ENCODE measurements around the gene PITPNM3.
A peak's percentile ranks its signal among the peaks of the same experiment; 100 is the strongest.
"Not testable (repeated sequence)": the region's sequence is repeated elsewhere in the genome, so short reads cannot be mapped to it uniquely, and the experiment has no call there.

The PITPNM3 gene

GRCh38 chr17:6574687-6575595 is 18.6 kb upstream of the PITPNM3 start:
- peak; percentile 49 for DNase-seq

DNA sequence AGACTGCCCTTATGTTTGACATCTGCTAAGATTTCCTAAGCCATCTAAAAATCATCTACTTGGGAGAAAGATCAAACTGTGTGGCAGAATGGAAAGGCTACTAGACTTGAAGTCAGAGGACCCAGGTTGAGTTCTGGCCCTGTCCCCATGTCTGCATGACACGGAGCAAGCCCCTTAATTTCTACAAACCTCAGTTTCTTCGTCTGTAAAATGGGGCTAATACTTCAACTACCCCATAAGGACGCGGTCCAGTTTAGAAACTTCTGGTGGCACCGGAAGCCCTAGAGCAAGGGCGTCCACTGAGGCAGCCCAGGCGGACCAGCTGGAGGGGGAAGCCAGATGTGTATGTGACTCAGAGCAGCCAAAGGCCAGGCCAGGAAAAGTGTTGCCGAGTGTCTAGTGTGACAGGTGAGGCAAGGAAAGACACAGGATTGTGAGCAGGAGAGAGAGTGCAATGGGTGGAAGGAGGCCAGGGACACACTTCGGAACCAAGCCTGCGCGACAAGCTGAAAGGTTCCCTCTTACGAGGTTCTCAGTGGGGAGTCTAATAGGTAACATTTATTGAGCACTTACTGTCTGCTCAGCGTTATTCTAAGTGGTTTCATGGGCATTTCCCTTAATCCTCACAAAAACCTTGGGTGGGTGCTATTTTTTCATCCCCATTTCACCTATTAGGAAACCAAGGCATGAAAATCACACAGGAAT is 17.8 kb upstream of the PITPNM3 start:
- no peak for DNase-seq

DNA sequence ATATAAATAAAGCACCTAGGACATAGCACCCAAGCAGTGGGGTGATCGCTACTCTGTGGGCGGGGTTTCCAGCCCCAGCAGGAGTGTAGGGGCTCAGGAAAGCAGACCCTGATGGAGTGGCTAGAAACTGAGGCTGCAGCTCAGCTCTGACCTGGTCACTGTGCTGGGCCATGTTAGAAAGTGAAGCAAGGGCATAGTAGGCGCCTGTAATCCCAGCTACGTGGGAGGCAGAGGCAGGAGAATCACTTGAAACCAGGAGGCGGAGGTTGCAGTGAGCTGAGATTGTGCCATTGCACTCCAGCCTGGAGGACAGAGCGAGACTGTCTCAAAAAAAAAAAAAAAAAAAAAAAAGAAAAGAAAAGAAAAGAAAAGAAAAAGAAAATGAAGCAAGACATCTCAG is 17.1 kb upstream of the PITPNM3 start:
- DNase-seq, result not testable (repeated sequence)

DNA sequence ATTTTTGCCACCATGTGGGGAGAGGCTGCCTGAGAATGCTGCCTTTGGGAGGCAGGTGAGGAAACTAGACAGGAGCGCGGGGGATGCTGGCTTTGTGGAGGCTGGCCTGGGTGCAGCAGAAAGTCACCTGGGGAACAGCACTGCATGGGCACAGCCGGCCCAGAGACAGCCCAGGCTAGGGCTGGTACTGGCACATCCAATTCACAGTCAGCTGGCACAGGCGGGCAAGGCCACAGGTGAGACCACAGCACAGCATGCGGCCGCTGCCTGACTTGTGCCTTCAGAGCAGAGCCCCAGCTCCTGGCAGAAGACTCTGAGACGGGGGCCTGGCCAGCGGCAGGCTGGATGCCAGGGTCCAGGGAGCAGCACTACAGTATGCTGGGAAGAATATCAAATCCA is 16.6 kb upstream of the PITPNM3 start:
- DNase-seq, result no peak

DNA sequence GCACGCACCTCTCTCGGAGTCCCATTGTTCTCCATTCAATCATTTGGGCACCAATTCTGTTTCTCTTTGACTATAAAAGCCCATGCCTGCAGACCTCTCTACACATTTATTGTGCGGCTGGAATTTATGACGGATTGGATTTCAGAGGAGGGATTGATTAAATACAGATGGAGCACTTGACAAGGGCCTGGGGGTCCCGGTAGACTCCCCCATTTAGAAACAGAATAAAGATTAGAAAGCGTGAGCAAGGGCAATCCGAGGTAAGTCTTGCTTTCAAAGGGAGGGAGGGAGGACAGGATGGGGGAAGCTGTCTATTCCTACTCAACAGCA is 15.1 kb upstream of the PITPNM3 start:
- DNase-seq, result no peak

DNA sequence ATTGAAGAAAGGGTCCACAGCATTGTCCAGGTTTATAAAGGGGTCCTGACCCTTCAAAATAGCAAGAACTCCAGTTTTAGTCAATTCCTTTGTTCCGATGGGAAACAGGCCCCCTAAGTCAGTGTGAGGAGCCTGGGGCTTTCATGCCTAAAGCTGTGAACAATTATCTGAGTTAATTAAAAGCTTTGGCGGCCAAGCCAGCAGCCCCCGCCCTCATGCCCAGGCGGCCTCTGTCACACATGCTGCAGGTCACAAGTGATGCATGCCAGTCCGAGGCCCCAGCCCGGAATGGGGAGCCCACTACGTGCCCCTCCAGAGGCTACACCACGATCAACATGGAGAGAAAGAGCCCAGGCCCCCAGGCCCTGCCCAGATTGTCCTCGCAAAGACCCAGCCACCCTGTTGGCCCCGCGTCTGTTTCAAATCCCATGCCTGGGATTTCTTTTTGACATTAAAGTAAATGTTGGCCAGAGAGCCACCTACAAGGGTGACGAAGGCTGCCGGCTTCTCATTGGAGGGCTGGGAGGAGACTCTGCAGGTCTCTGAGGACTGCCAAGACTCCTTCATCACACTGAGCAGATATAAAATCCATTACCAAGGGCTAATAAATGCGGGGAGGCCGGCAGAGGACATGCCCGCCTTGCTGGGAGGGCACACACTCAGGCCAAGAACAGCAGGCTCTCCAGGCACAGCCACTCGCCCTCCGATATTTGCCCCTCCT is 14.5 kb upstream of the PITPNM3 start:
- no peak for DNase-seq

DNA sequence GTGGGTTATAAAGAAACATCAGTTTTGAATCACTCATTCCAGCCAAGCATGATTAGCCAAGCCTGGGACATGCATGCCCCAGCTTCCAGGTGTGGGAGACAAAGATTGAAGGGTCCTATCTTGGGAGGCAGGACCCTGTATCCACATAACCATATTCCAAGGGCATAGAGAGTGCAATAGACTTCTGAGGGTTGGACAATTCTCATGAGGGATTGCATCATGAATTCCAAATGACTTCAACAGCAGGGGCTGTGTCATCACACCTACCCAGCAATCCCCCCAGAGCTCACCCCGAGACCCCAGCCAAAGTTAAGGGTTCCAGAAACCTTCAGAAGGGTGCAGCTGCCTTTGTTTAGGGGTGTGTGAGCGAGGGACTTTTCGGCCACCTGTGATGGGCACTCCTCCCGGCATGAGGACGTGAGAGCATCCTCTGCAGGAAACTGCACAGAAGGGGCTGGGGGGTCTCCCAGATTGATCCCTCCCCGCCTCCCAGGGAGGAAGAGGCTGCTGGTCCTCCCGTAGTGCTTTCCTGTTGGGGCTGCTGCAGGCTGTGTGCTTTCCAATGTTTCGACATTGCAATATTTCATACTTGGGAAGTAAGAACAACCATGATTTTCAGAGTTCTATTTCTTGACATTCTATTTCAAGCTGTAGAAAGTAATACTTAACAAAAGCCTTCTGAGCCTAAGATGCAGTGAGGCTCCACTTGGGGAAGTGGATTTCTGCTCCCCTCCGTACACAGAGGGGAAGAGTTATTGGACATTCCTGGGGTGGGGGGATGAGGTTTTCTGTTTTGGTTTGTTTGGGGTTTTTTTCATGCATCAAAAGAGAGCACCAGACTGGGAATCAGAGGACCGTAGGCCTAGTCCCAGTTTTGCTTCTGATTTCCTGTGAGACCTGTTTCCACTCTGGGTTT is 13.3 kb upstream of the PITPNM3 start:
- DNase-seq, result no peak

DNA sequence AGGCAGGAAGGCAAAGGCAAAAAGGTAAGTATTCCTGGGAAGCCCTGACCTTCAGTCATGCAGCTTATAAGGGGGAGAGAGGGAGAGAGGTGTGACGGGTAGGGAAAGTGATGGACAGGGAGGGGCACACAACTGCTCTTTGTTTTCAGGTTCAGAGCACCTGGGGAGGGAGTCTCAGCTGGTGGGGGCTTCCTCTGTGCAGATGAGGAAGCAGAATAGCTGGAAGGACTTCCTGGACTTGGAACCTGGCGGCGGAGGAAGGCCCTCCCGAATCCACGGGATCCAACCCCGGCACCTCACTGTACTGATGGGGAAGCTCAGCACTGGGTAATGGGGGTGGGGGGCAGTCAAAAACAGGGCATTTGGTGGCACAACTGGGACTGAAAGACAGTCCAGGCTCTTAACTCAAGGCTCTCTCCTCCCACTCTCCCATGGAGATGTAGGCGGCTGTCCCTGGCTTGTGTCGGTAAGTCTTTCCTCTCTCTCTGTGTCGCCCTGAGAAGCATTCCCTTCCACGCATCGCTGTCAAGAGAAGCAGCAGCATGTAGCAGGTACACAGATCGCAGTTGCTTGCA is 11.9 kb upstream of the PITPNM3 start:
- DNase-seq, result no peak

- no peak for DNase-seq
These were observed 11.3 kb upstream of the PITPNM3 start for GRCh38 chr17:6567528-6568183.

DNA sequence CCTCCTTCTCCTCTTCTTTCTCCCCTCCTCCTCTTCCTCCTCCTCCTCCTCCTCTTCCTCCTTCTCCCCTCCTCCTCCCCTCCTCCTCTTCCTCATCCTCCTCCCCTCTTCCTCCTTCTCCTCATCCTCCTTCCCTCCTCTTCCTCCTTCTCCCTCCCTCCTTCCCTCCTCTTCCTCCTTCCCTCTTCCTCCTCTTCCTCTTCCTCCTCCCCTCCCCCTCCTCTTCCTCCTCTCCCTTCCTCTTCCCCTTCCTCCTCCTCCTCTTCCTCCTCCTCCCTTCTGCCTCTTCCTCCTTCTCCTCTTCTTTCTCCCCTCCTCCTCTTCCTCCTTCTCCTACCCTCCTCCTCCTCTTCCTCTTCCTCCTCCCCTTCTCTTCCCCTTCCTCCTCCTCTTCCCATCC is 5.1 kb upstream of the PITPNM3 start:
- DNase-seq, result no peak

- no peak for DNase-seq
These were observed 4.1 kb upstream of the PITPNM3 start for GRCh38 chr17:6560496-6560895.

GRCh38 chr17:6559753-6560215 is 3.4 kb upstream of the PITPNM3 start:
- no peak for DNase-seq

- DNase-seq, result no peak
These were observed 2.8 kb upstream of the PITPNM3 start for GRCh38 chr17:6558932-6559752.

DNA sequence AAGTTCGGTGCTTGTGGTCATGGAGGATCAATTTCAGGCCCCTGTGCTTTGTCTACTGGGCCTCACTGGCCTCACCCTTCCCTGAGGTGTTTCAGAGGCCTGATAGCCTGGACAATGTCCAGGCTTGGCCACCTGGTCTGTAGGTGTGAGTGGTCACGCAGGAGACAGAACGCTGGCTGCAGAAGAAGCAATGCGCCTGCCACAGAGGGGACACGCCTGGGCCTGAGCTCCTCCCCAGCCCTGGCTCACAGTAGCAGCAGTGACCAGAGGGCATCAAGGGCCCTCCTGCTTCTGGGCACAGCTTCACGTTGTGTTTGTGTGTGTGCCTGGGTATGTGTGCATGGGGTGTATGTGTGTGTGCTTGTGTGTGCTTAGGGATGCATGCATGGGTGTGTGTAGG is 1.9 kb upstream of the PITPNM3 start:
- DNase-seq, result no peak

GRCh38 chr17:6557040-6557438 is 684 bp upstream of the PITPNM3 start:
- no peak for DNase-seq

- DNase-seq, result no peak
These were observed 829 bp downstream of the PITPNM3 start for GRCh38 chr17:6555331-6556120.

DNA sequence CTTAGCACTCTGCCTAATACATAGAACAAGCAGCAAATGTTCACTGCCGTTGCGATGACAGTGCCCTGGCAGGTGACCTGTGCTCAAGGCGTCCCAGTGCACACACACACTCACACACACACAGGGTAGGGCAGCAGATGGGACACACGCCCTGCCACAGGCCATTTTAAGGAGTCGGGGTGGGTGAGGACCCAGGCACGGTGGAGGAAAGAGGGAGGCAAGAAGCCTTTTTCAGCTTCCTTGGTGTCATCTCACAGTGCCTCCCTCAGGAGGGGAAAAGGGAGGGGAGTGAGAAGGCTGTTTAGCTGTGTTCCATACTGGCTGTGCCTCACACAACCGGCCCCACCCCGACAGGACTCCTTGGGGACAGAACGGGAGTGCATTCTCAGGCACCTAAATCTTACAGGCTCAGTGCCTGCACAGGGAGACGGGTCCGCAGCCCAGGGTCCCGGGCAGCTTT is 1.5 kb downstream of the PITPNM3 start:
- DNase-seq, result no peak

- no peak for DNase-seq
These were observed 2.0 kb downstream of the PITPNM3 start for GRCh38 chr17:6554342-6554741.

GRCh38 chr17:6551869-6552531 is 4.4 kb downstream of the PITPNM3 start:
- no peak for DNase-seq
